PFSK-1 (cell line): ENCODE results near the gene CNTNAP2.

ENCODE experiments used
- SIN3A ChIP-seq: IDR thresholded peaks from 2 replicates; pipeline ENCODE4 v1.6.1; 2012; ENCODE audit warnings: mild to moderate bottlenecking, low read length, moderate library complexity, borderline replicate concordance; ENCODE audit not compliant: insufficient read depth
- TAF1 ChIP-seq: IDR thresholded peaks from 2 replicates; pipeline ENCODE4 v1.6.1; 2012; ENCODE audit warnings: low read length, control low read depth, borderline replicate concordance; ENCODE audit not compliant: insufficient read depth

DNA sequence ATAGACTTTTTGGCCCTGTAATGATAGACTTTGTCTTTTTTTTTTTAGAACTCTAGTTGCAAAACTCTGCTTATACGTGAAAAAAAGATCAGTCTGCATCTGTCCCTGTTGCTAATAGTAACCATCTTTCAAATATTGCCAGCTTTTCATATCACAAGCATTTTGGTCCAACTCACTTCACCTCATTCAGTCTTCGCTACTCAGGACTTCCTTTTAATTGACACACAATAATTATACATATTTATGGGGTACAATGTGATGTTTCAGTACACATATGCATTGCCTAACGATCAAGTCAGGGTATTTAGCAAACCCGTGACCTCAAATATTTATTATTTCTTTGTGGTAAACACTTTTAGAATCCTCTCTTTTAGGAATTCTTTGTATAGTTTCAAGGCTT, 1606.9 kb downstream of the CNTNAP2 start:
- no peak for TF ChIP-seq SIN3A
- no peak for TF ChIP-seq TAF1
